Activated B cell treated with CpG ODN at 0.5 μM for 24 hours (primary cell): Measurements from ENCODE around the gene GSKIP. TPM values are rescaled to one million over a fixed set of nuclear protein-coding genes. Genes with fewer than 3 reads are reported as not detected.
A peak's percentile ranks its signal among the peaks of the same experiment; 100 is the strongest.

Experiments used
- ATAC-seq: fragments of 200-7000 bp; cut with Tn5 transposase; one replicate; pipeline ENCODE4 v1.10.0; 2021; ENCODE audit warnings: low read depth, mild to moderate bottlenecking, moderate library complexity
- CTCF ChIA-PET: fragments of 350-600 bp; sonication (Branson Sonifier 250); formaldehyde crosslinking; loops from one replicate; lab custom pipeline; 2021; ENCODE audit warnings: antibody characterized with exemption; lab: Charles Lee
- POLR2A ChIA-PET: fragments of 350-600 bp; sonication (Branson Sonifier 250); formaldehyde crosslinking; loops from one replicate; lab custom pipeline; 2021; ENCODE audit warnings: antibody characterized with exemption; lab: Charles Lee
- DNase-seq: peaks from one replicate; pipeline ENCODE4 v3.0.0; 2022
- H3K27ac Mint-ChIP-seq: one replicate; pipeline ENCODE4 v1.8.0; 2020; ENCODE audit warnings: mixed read lengths
- H3K27me3 Mint-ChIP-seq: one replicate; pipeline ENCODE4 v1.8.0; 2021; ENCODE audit warnings: mixed read lengths
- H3K36me3 Mint-ChIP-seq: one replicate; pipeline ENCODE4 v1.8.0; 2021; ENCODE audit warnings: low read depth, mixed read lengths
- H3K4me1 Mint-ChIP-seq: one replicate; pipeline ENCODE4 v1.8.0; 2021; ENCODE audit warnings: mixed read lengths
- H3K4me3 Mint-ChIP-seq: one replicate; pipeline ENCODE4 v1.8.0; 2020; ENCODE audit warnings: mild to moderate bottlenecking, mixed read lengths
- H3K9me3 Mint-ChIP-seq: one replicate; pipeline ENCODE4 v1.8.0; 2020; ENCODE audit warnings: mixed read lengths
- CTCF ChIP-seq: fragments of 200-600 bp; IDR thresholded peaks from one replicate; pipeline ENCODE4 v1.8.0; 2022; ENCODE audit warnings: antibody characterized with exemption, mild to moderate bottlenecking
- intact Hi-C: fragments of 100-400 bp; cut with micrococcal nuclease; formaldehyde crosslinking; loops from one replicate; pipeline ENCODE4 v1.15.1; 2024
- total RNA-seq: library from RNA; stranded (reverse); gene quantifications from 2 replicates; pipeline ENCODE4 v1.2.3, GENCODE V29; 2022

The GSKIP gene
- total RNA-seq, 1 donor from 2014 or later = 15.3 TPM

GRCh38 chr14:96393071-96393691 lies 29.9 kb downstream of the GSKIP start:
- H3K36me3 Mint-ChIP-seq = no peaks in the 10 kb centered on the region
- no peak for TF ChIP-seq CTCF
- peaks cover 6% of the 10 kb centered on the region for H3K4me1 Mint-ChIP-seq
- ATAC-seq (no peak), DNase-seq (no peak)
- no peaks in the 10 kb centered on the region for H3K9me3 Mint-ChIP-seq
- ChIA-PET POLR2A (interaction anchor here (0.6 kb wide), 1 partner anchor 429 kb away, joined by 3 read pairs; no protein-coding TSS in a partner anchor), CTCF (no interaction called here)
- H3K27me3 Mint-ChIP-seq = peaks cover 3% of the 10 kb centered on the region
- peak overlapping the region; percentile 91 for H3K4me3 Mint-ChIP-seq
- intact Hi-C loops = loop anchor here (2.0 kb wide), 1 partner anchor 32 kb away; no protein-coding TSS in a partner anchor
- no peak overlapping the region for H3K27ac Mint-ChIP-seq

- no peak for DNase-seq
- intact Hi-C loops = no loop called here
These were observed 30.9 kb downstream of the GSKIP start for GRCh38 chr14:96394047-96394815.

GRCh38 chr14:96398432-96398831 lies 35.1 kb downstream of the GSKIP start:
- Mint-ChIP-seq H3K9me3 (no peaks in the 10 kb centered on the region), H3K27me3 (peaks cover 7% of the 10 kb centered on the region), H3K36me3 (no peaks in the 10 kb centered on the region), H3K27ac (no peak overlapping the region), H3K4me1 (no peaks in the 10 kb centered on the region), H3K4me3 (no peak overlapping the region)
- no peak for TF ChIP-seq CTCF
- ChIA-PET POLR2A (no interaction called here), CTCF (no interaction called here)
- DNase-seq (no peak), ATAC-seq (no peak)
- intact Hi-C loops = no loop called here

More at GRCh38 chr14:96394047-96394815, 30.9 kb downstream of the GSKIP start:
- ChIA-PET CTCF (no interaction called here), POLR2A (no interaction called here)
- H3K4me3 Mint-ChIP-seq = no peak overlapping the region
- peaks cover 6% of the 10 kb centered on the region for H3K4me1 Mint-ChIP-seq
- no peak overlapping the region for H3K27ac Mint-ChIP-seq
- no peaks in the 10 kb centered on the region for H3K36me3 Mint-ChIP-seq
- no peak for ATAC-seq
- peaks cover 3% of the 10 kb centered on the region for H3K27me3 Mint-ChIP-seq
- TF ChIP-seq CTCF = no peak
- no peaks in the 10 kb centered on the region for H3K9me3 Mint-ChIP-seq

- intact Hi-C loops = no loop called here
- TF ChIP-seq CTCF = no peak
- Mint-ChIP-seq H3K4me3 (no peak overlapping the region), H3K9me3 (no peaks in the 10 kb centered on the region), H3K36me3 (no peaks in the 10 kb centered on the region), H3K27ac (no peak overlapping the region), H3K27me3 (peaks cover 7% of the 10 kb centered on the region), H3K4me1 (no peaks in the 10 kb centered on the region)
- DNase-seq = no peak
- ChIA-PET POLR2A (no interaction called here), CTCF (no interaction called here)
- ATAC-seq = no peak
These were observed 35.6 kb downstream of the GSKIP start for GRCh38 chr14:96398921-96399320.

- ATAC-seq = no peak
- TF ChIP-seq CTCF = no peak
- ChIA-PET CTCF (no interaction called here), POLR2A (interaction anchor here (0.7 kb wide), 1 partner anchor 706 kb away, joined by 9 read pairs; no protein-coding TSS in a partner anchor)
- no peak for DNase-seq
- Mint-ChIP-seq H3K9me3 (no peaks in the 10 kb centered on the region), H3K27me3 (peaks cover 10% of the 10 kb centered on the region), H3K4me1 (no peaks in the 10 kb centered on the region), H3K36me3 (no peaks in the 10 kb centered on the region), H3K4me3 (no peak overlapping the region), H3K27ac (no peak overlapping the region)
- intact Hi-C loops = no loop called here
These were observed 36.1 kb downstream of the GSKIP start for GRCh38 chr14:96399405-96399804.
